HG03159 (cell line): Measurements from ENCODE around the gene OBI1.
A peak's percentile ranks its signal among the peaks of the same experiment; 100 is the strongest.
"Not testable (repeated sequence)": the region's sequence is repeated elsewhere in the genome, so short reads cannot be mapped to it uniquely, and the experiment has no call there.

Experiments
- ATAC-seq: cut with Tn5 transposase; IDR thresholded peaks from one replicate; pipeline ENCODE4 v1.9.1; 2021; ENCODE audit warnings: mild to moderate bottlenecking, moderate library complexity; ENCODE audit not compliant: unreplicated experiment

OBI1 gene

GRCh38 chr13:78649997-78650716 lies 8.8 kb downstream of the OBI1 start:
- no peak for ATAC-seq

- ATAC-seq: not testable (repeated sequence)
Measured at GRCh38 chr13:78647109-78647678, 11.8 kb downstream of the OBI1 start.

DNA sequence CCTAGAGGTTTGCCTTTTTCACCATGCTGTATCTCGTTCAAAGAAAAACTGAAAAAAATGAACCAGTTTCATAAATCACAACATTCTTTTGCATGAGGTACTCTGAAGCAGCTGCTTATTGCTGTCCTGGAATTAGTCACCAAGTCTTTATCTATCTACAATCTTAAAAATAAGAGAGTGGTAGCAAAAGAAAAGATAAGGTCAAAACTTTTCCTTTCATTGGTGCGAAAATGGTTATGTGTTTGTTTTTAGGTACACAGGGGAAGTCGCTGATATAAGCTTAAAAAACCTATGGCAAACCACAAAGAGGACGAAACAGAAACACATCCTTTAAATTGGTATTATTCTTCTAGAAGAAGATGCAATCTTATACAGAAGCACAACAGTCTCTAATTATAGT lies 20.7 kb downstream of the OBI1 start:
- ATAC-seq: peak; percentile 75

DNA sequence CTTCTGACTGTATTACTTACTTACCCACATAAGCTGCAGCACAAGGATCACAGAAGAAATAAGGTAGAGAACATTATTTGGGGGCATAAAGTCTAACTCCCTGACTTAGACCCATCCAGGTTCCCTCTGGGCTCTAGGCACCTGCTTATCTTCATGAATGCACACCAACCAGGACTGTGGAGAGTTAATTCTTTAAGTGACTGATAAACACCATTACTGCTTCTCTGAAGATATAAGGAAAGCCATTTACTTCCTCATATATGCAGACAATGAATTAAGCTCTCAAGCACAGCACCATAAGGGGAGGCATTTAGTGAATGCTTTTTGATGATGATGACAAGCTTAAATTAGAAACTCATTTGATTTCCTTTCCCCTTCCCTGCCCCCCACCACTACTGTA lies 22.5 kb downstream of the OBI1 start:
- no peak for ATAC-seq

GRCh38 chr13:78632996-78633395 lies 26.0 kb downstream of the OBI1 start:
- ATAC-seq: no peak

DNA sequence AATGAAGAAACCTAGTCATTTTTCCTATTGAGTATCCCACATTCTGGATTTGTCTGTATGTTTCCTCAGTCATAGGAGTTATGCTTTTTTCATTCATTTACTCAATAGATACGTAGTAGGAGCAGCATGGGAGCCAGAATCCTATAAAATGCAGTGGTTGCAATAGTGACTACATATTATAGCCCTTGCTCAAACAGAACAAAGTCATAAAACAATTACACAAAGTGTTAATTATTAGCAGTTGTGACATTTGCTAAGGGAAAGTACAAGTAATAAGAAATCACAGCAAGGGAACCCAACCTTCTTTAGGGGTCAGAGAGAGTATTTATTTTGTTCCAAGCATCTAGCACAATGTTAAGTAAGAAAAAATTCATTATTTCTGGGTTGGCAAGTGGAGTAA lies 27.9 kb downstream of the OBI1 start:
- ATAC-seq: no peak

GRCh38 chr13:78630511-78630910 lies 28.4 kb downstream of the OBI1 start:
- no peak for ATAC-seq

- no peak for ATAC-seq
Measured at GRCh38 chr13:78625384-78625783, 33.6 kb downstream of the OBI1 start.

GRCh38 chr13:78623132-78623531 lies 35.8 kb downstream of the OBI1 start:
- no peak for ATAC-seq

DNA sequence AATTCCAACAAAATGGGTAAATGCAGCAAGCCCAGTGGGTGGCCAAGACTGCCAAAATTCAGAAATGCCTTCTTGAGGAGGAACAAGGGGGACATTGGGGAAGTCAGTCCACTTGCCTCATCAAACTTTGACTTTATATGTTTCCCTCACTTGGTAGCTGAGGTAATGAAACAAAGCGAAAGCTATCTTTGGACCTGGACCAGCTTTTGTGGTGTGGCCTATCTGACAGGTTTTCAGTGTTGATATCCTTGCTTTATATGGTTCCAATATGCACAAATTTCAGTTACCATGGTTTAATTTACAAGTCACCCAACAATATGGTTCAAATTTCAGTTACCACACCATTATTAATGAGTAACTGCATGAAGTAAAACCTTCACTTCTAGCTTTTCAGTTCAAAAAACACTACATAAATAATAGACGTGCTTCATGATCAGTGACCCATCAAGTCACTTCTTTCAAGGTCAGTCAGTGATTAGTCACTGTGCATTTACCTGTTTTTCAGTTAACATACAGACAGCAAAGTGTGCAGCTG lies 38.0 kb downstream of the OBI1 start:
- ATAC-seq: peak; percentile 42

GRCh38 chr13:78618411-78618810 lies 40.5 kb downstream of the OBI1 start:
- no peak for ATAC-seq

DNA sequence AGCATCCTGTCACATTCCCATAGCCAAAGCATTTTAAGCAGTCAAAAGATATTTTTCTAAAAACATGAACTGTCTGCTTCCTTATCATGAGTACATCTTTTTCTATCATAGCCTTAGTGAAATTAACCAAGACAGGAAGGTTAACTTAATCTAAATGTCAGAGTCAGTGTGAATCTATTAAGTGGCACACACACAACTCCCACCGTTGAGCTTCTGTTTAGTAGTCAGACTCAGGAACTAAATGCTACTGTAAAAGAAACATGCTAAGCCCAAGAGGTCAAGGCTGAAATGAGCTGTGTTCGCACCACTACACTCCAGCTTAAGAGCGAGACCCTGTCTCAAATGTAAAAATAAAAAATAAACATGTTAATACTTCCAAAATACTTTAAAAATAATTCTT lies 47.9 kb downstream of the OBI1 start:
- no peak for ATAC-seq

DNA sequence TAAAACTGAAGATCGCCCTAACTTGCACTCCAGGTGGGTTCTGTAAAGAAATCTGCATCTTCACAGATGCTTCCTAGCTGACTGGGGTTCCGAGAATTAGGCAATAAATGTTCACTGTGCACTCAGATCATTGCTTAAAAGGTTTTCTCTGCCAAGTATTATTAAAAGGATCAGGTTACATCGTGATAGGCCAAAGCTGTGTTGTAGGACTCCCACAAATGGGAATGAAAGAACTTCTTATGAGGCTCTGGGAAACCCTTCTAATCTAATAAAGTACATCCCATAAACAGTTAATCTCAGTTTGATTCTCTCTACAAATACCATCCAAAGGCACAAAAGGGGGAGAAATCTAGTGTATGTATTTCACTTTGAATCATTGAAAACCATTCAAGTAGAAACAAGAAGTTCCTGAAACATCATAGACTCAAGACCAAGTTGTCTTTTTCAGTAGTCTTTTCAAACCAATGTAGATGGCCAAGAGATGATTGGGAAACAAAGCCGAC lies 48.5 kb downstream of the OBI1 start:
- no peak for ATAC-seq

- ATAC-seq: no peak
Measured at GRCh38 chr13:78609464-78610205, 49.3 kb downstream of the OBI1 start.

- ATAC-seq: no peak
Measured at GRCh38 chr13:78608688-78609463, 50.1 kb downstream of the OBI1 start.

- no peak for ATAC-seq
Measured at GRCh38 chr13:78608252-78608687, 50.7 kb downstream of the OBI1 start.

DNA sequence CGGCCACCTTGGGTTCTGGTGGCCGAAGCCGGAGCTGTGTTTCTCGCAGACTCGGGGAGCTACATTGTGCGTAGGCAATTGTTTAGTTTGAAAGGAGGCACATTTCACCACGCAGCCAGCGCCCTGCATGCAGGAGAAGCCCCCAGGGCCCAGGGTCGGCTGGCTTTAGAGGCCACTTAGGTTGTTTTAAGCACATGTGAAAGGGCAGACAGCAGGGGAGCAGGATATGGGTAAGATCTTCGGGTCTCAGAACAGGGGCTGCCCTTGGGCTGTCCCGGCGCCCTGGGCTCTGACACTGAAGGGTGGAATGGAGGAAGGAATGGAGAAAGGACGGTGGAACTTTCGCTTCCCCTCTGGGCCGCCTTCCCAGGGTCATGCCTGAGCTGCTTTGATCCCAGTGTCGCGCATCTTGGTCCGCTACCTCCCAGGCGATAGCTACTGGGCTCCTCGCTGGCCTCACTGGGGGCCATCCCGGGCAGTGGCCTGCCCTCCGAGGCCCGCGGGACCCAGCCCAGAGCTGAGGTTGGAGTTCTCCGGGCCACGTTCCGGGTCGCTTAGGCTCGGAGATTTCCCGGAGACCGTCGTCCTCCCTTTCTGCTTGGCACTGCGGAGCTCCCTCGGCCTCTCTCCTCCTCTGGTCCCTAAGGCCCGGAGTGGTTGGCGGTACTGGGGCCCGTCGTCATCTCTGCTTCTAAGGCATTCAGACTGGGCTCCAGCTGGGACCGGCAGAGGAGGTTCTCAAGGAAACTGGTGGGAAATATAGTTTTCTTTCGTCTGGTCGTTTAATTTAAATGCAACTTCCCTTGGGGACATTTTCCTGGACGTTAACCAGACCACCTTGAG lies 51.3 kb downstream of the OBI1 start:
- ATAC-seq: no peak

- no peak for ATAC-seq
Measured at GRCh38 chr13:78606471-78607408, 52.2 kb downstream of the OBI1 start.
